Naive thymus-derived CD4-positive, alpha-beta T cell (primary cell): ENCODE data around the gene LAMTOR1. TPM values are rescaled to one million over a fixed set of nuclear protein-coding genes. Genes with fewer than 3 reads are reported as not detected.
"Not testable (repeated sequence)": the region's sequence is repeated elsewhere in the genome, so short reads cannot be mapped to it uniquely, and the experiment has no call there.

ENCODE experiments used
- ATAC-seq: fragments of 150-1000 bp; cut with Tn5 transposase; 2 replicates; pipeline ENCODE4 v1.10.0; 2021; ENCODE audit warnings: mild to moderate bottlenecking, moderate library complexity
- CTCF ChIA-PET: fragments of 350-600 bp; sonication (Branson Sonifier 250); formaldehyde crosslinking; loops from one replicate; lab custom pipeline; 2021; ENCODE audit warnings: antibody characterized with exemption; lab: Charles Lee
- POLR2A ChIA-PET: fragments of 350-600 bp; sonication (Branson Sonifier 250); formaldehyde crosslinking; loops from one replicate; lab custom pipeline; 2021; ENCODE audit warnings: antibody characterized with exemption, inconsistent platforms; lab: Charles Lee
- DNase-seq, 9 donors: peaks; one replicate each; pipeline versions ENCODE4 v3.0.0 to v3.0.0-alpha.2; 2020 to 2022; ENCODE audit warnings: mixed read lengths in 1 of 9
- H3K27ac ChIP-seq: one replicate; pipeline ENCODE4 v1.7.0; 2013; ENCODE audit warnings: mild to moderate bottlenecking, low read depth, low read length, moderate library complexity
- H3K27me3 ChIP-seq, 2 donors: one replicate each; pipeline ENCODE4 v1.7.0; 2013; ENCODE audit warnings: low read length in 2 of 2, mild to moderate bottlenecking in 2 of 2, moderate library complexity in 2 of 2; ENCODE audit not compliant: control insufficient read depth in 2 of 2, insufficient read depth in 2 of 2
- H3K36me3 ChIP-seq, 3 experiments: 1 replicate in 2 of 3; 2 replicates in 1 of 3; pipeline ENCODE4 v1.7.0; 2013; ENCODE audit warnings: low read length in 3 of 3, mild to moderate bottlenecking in 3 of 3, moderate library complexity in 1 of 3; ENCODE audit not compliant: insufficient read depth in 3 of 3, control insufficient read depth in 2 of 3
- H3K4me1 ChIP-seq, 2 donors: one replicate each; pipeline ENCODE4 v1.7.0; 2013; ENCODE audit warnings: low read length in 2 of 2, mild to moderate bottlenecking in 2 of 2, moderate library complexity in 1 of 2; ENCODE audit not compliant: control insufficient read depth in 2 of 2, insufficient read depth in 2 of 2
- H3K4me3 ChIP-seq: 2 replicates; pipeline ENCODE4 v1.7.0; 2013; ENCODE audit warnings: mild to moderate bottlenecking, low read length
- H3K9me3 ChIP-seq, 3 experiments: 1 replicate in 2 of 3; 2 replicates in 1 of 3; pipeline ENCODE4 v1.7.0; 2013; ENCODE audit warnings: low read length in 3 of 3; ENCODE audit not compliant: control insufficient read depth in 2 of 3
- H3K27ac Mint-ChIP-seq, 9 donors: one replicate each; pipeline ENCODE4 v1.8.0; 2020 to 2022; ENCODE audit warnings: mixed read lengths in 9 of 9, mild to moderate bottlenecking in 8 of 9, moderate library complexity in 5 of 9, inconsistent platforms in 2 of 9
- H3K27me3 Mint-ChIP-seq, 5 donors: one replicate each; pipeline ENCODE4 v1.8.0; 2021 to 2022; ENCODE audit warnings: mixed read lengths in 5 of 5, mild to moderate bottlenecking in 1 of 5
- H3K36me3 Mint-ChIP-seq, 5 donors: one replicate each; pipeline ENCODE4 v1.8.0; 2020 to 2022; ENCODE audit warnings: mixed read lengths in 5 of 5, mild to moderate bottlenecking in 3 of 5, inconsistent platforms in 1 of 5
- H3K4me1 Mint-ChIP-seq, 7 donors: one replicate each; pipeline ENCODE4 v1.8.0; 2020 to 2022; ENCODE audit warnings: mixed read lengths in 7 of 7, mild to moderate bottlenecking in 3 of 7, inconsistent platforms in 1 of 7
- H3K4me3 Mint-ChIP-seq, 10 donors: one replicate each; pipeline ENCODE4 v1.8.0; 2020 to 2022; ENCODE audit warnings: mild to moderate bottlenecking in 10 of 10, mixed read lengths in 10 of 10, moderate library complexity in 6 of 10, inconsistent platforms in 2 of 10
- H3K9me3 Mint-ChIP-seq, 11 donors: one replicate each; pipeline ENCODE4 v1.8.0; 2020 to 2022; ENCODE audit warnings: mixed read lengths in 11 of 11, mild to moderate bottlenecking in 4 of 11, inconsistent platforms in 1 of 11, moderate library complexity in 1 of 11
- intact Hi-C, 2 donors: fragments of 100-400 bp; cut with micrococcal nuclease; formaldehyde crosslinking; loops; one replicate each; pipeline ENCODE4 v1.15.1; 2023
- polyA plus RNA-seq, 2 donors: library from polyadenylated mRNA; unstranded; fragments of 300-500 nt; fragmentation: Illumina TruSeq; gene quantifications; one replicate each; pipeline ENCODE4 v1.2.3, GENCODE V29; 2021
- total RNA-seq, 6 experiments: library from RNA in 5 of 6; stranded (reverse) in 5 of 6; gene quantifications; 1 replicate in 5 of 6; 2 replicates in 1 of 6; pipeline ENCODE4 v1.2.3 and lab custom pipeline; 2021 to 2026

The LAMTOR1 gene
- total and polyA plus RNA-seq, 7 experiments from 2014 or later: 41.8 to 83.0 (median 69.7) TPM

DNA sequence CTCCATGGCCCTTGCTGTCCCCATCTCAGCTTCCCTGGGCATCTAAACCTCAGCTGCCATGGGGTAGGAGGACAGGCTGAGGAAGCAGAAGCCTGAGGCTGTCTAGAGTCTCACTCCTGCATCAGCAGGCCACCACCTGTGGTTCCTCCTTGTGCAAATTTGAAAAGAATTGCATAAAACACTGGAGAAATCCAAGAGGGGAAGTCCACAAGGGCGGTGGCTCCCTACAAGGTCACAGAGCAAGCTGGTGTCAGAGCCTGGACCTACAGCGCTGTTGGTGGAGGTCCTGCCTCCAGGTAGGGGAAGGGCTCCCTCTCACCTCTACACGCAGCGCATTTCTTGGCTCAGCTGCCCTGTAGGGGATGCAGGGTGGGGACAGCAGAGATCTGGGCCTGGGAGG, 32.4 kb upstream of the LAMTOR1 start, which contains the start of gene FOLR3:
TSS of gene FOLR3 (plus strand) at position 253 of the 400 bp plus-strand sequence. CDS start 228 bp downstream, outside the sequence.
- intact Hi-C loops, H3K4me3 ChIP-seq: not testable (repeated sequence)

DNA sequence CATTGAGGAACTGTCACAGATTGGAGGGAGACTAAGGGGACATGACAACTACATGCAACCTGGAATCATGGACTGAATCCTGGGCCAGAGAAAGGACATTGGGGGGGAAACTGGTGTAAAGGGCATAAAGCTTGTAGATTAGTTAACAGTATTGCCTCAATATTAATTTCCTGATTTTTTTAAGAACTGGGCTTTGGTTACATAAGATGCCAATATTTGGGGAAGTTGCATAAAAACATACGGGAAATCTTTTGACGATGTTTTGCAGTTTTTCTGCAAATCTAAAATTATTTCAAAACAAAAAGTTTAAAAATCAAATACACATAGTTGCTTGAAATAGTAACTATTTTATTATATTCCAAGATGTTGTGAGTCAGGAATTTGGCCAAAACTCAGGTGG, 29.5 kb upstream of the LAMTOR1 start:
- Histone ChIP-seq H3K9me3 (no peaks in the 10 kb centered on the region), H3K27me3 (no peaks in the 10 kb centered on the region), H3K27ac (no peak overlapping the region), H3K4me1 (no peaks in the 10 kb centered on the region), H3K4me3 (no peak overlapping the region), H3K36me3 (no peaks in the 10 kb centered on the region)
- Mint-ChIP-seq H3K36me3 (peaks cover 5 to 14% (median 11%) of the 10 kb centered on the region in 5 donors), H3K9me3 (peaks cover 8 to 23% (median 17%) of the 10 kb centered on the region in 11 donors), H3K27ac (no peak overlapping the region), H3K4me3 (no peak overlapping the region), H3K27me3 (peaks cover 0 to 31% (median 15%) of the 10 kb centered on the region in 5 donors), H3K4me1 (peaks cover 0 to 4% (median 0%) of the 10 kb centered on the region in 7 donors)
- CTCF ChIA-PET: no interaction called here
- DNase-seq (no peak), ATAC-seq (no peak)
- POLR2A ChIA-PET: no interaction called here
- intact Hi-C loops: no loop called here

More for the DNA sequence above, 32.4 kb upstream of the LAMTOR1 start, which contains the start of gene FOLR3:
- CTCF ChIA-PET: interaction anchor here (0.6 to 0.7 kb wide), 3 partner anchors 8 to 110 kb away, joined by 3 read pairs; no protein-coding TSS in a partner anchor
- H3K9me3 Mint-ChIP-seq, H3K4me1 ChIP-seq, H3K27me3 ChIP-seq, H3K4me3 Mint-ChIP-seq, DNase-seq, H3K9me3 ChIP-seq, H3K27ac ChIP-seq, H3K36me3 Mint-ChIP-seq, H3K4me1 Mint-ChIP-seq, H3K36me3 ChIP-seq: not testable (repeated sequence)
- ATAC-seq: peak; percentile 57
- POLR2A ChIA-PET: interaction anchor here (0.8 kb wide), 1 partner anchor 15 kb away, joined by 4 read pairs; no protein-coding TSS in a partner anchor
- Mint-ChIP-seq H3K27ac (peak within 1 kb of the TSS in 1 of 9 donors; percentile 28), H3K27me3 (peaks cover 0 to 18% (median 5%) of the 10 kb centered on the region in 5 donors)

DNA sequence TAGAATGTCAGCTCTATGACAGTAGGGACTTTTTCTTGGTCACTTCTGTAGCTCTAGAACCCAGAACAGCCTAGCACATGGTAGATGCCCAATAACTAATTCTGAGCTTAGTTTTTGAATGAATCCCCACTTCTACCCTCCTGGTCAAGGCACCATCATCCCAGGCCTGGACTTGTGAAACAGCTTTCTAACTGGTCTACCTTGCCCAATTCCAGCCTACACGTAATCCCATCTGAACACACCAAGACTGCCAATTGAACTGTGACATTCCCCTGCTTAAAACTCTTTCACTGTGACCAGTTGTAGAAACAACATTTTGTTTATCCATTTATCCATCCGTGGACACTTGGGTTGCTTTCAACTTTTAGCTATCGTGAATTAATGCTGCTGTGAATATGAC, 26.3 kb upstream of the LAMTOR1 start:
- Mint-ChIP-seq H3K27me3 (peaks cover 0 to 36% (median 16%) of the 10 kb centered on the region in 5 donors), H3K36me3 (peaks cover 4 to 18% (median 11%) of the 10 kb centered on the region in 5 donors), H3K27ac (no peak overlapping the region), H3K9me3 (peaks cover 8 to 43% (median 12%) of the 10 kb centered on the region in 11 donors), H3K4me3 (no peak overlapping the region), H3K4me1 (peaks cover 0 to 4% (median 0%) of the 10 kb centered on the region in 7 donors)
- Histone ChIP-seq H3K4me3 (no peak overlapping the region), H3K27me3 (no peaks in the 10 kb centered on the region), H3K4me1 (no peaks in the 10 kb centered on the region), H3K36me3 (no peaks in the 10 kb centered on the region), H3K27ac (no peak overlapping the region), H3K9me3 (no peaks in the 10 kb centered on the region)
- intact Hi-C loops: no loop called here
- ATAC-seq (no peak), DNase-seq (no peak)
- CTCF ChIA-PET: interaction anchor here (2.9 kb wide), 1 partner anchor 14 kb away, joined by 9 read pairs; no protein-coding TSS in a partner anchor
- POLR2A ChIA-PET: no interaction called here

DNA sequence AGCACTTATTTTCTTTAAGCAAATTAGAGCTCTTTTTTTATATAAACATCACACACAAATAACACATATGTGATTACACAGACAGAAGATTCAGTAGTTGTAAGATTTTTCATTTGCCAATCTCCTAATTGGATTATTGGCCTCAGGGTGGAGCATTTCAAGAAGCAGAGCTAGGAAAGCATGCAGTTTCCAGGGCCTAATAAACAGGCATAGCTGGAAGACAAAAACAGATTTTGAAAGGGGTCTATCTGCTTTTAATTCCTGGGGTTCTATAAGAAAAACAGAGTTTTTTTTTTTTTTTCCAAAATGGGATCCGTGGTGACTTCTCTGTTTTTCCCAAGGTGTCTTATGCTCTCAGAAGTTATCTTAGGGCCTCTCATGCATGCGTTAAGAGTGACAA, 24.8 kb upstream of the LAMTOR1 start:
- intact Hi-C loops: no loop called here
- peaks cover 4 to 18% (median 11%) of the 10 kb centered on the region in 5 donors for H3K36me3 Mint-ChIP-seq
- peaks cover 8 to 43% (median 12%) of the 10 kb centered on the region in 11 donors for H3K9me3 Mint-ChIP-seq
- peaks cover 0 to 28% (median 17%) of the 10 kb centered on the region in 5 donors for H3K27me3 Mint-ChIP-seq
- POLR2A ChIA-PET: interaction anchor here (0.7 kb wide), 1 partner anchor 94 kb away, joined by 4 read pairs; no protein-coding TSS in a partner anchor
- no peak overlapping the region for H3K4me3 Mint-ChIP-seq
- Histone ChIP-seq H3K27ac (no peak overlapping the region), H3K27me3 (no peaks in the 10 kb centered on the region), H3K4me3 (no peak overlapping the region), H3K36me3 (no peaks in the 10 kb centered on the region), H3K9me3 (no peaks in the 10 kb centered on the region), H3K4me1 (no peaks in the 10 kb centered on the region)
- CTCF ChIA-PET: interaction anchor here (0.6 to 2.9 kb wide), 3 partner anchors 16 to 372 kb away, joined by 3 to 9 read pairs (median 3); no protein-coding TSS in a partner anchor
- peaks cover 0 to 5% (median 0%) of the 10 kb centered on the region in 7 donors for H3K4me1 Mint-ChIP-seq
- H3K27ac Mint-ChIP-seq: no peak overlapping the region
- DNase-seq (no peak), ATAC-seq (no peak)

DNA sequence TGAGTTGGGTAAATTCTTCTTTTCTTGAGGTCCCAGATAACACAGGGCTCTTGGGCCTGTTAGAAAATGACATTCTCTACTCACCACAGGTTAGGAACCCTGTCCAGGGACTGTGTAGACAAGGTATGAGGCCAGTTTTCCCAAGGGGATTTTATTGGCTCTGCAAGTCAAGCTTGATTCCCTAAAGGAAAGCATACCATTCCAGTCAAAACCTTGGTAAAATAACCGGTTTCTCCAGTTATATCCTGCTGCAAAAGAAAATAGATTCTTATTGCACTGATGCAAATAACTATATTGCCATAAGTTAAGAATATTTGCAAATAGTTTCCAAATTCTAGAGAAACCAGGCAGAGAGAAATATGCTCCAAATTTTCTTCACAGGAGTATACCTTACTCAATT, 22.9 kb upstream of the LAMTOR1 start:
- Mint-ChIP-seq H3K4me3 (no peak overlapping the region), H3K4me1 (peaks cover 0 to 5% (median 0%) of the 10 kb centered on the region in 7 donors), H3K27me3 (peaks cover 2 to 27% (median 17%) of the 10 kb centered on the region in 5 donors), H3K36me3 (peaks cover 4 to 20% (median 11%) of the 10 kb centered on the region in 5 donors), H3K9me3 (peaks cover 8 to 43% (median 12%) of the 10 kb centered on the region in 11 donors), H3K27ac (no peak overlapping the region)
- no peaks in the 10 kb centered on the region for H3K9me3 ChIP-seq
- no peak overlapping the region for H3K4me3 ChIP-seq
- intact Hi-C loops: no loop called here
- no peaks in the 10 kb centered on the region for H3K4me1 ChIP-seq
- CTCF ChIA-PET: no interaction called here
- no peak for ATAC-seq
- no peak overlapping the region for H3K27ac ChIP-seq
- H3K36me3 ChIP-seq: no peaks in the 10 kb centered on the region
- DNase-seq: no peak
- POLR2A ChIA-PET: interaction anchor here (0.8 kb wide), 1 partner anchor 13 kb away, joined by 3 read pairs; no protein-coding TSS in a partner anchor
- no peaks in the 10 kb centered on the region for H3K27me3 ChIP-seq

DNA sequence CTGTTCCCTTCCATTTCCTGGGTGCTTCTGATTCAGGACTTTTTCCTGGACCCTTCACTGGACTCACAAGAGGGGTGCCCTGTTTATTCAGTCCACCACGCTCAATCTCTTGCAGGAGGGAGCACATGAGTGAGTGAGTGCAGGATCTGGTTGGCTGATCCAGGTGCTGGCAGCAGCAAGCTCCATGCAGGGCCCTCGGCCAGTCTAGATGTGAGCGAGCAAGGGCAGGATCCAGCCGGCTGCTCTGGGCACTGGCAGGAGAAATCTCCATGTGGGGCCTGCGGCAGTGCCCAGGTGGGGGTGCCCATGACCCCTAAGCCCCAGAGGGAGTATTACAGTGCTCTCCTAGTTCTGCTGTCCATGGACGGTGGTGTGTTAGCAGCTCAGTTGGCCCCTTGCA, 20.9 kb upstream of the LAMTOR1 start:
- no peak overlapping the region for H3K27ac ChIP-seq
- H3K27ac Mint-ChIP-seq: no peak overlapping the region
- CTCF ChIA-PET: no interaction called here

More for the DNA sequence above, 20.9 kb upstream of the LAMTOR1 start:
- Histone ChIP-seq H3K9me3 (no peaks in the 10 kb centered on the region), H3K36me3 (no peaks in the 10 kb centered on the region), H3K4me1 (no peaks in the 10 kb centered on the region), H3K27me3 (no peaks in the 10 kb centered on the region), H3K4me3 (no peak overlapping the region)
- Mint-ChIP-seq H3K27me3 (peaks cover 9 to 23% (median 14%) of the 10 kb centered on the region in 5 donors), H3K4me3 (no peak overlapping the region), H3K4me1 (peaks cover 0 to 5% (median 0%) of the 10 kb centered on the region in 7 donors), H3K36me3 (peaks cover 3 to 19% (median 7%) of the 10 kb centered on the region in 5 donors), H3K9me3 (peaks cover 4 to 34% (median 10%) of the 10 kb centered on the region in 11 donors)
- ATAC-seq: no peak
- no peak for DNase-seq
- POLR2A ChIA-PET: no interaction called here
- intact Hi-C loops: no loop called here
